ENCODE results near the gene UTP25. TPM values are rescaled to one million over a fixed set of nuclear protein-coding genes. Genes with fewer than 3 reads are reported as not detected.

Gene UTP25
- total and polyA plus RNA-seq, 2 donors (not counting 3 experiments of a cell fraction or from before 2014, with no cell fraction given), result 6.6 to 11.7 TPM

- H3K27ac ChIP-seq (ENCODE audit: insufficient read depth, low read depth, low read length), result no peak overlapping the region
- H3K4me1 ChIP-seq (ENCODE audit: control insufficient read depth, extremely low read depth, insufficient read depth, low read length), result peaks cover 21% of the 10 kb centered on the region
- dilution Hi-C loops (cut with MboI; ENCODE audit: extremely low pct_ligation_motif_present, low sequenced_read_pairs) (no loop called here), intact Hi-C loops (cut with micrococcal nuclease) (no loop called here)
- H3K36me3 ChIP-seq (ENCODE audit: control insufficient read depth in 2 of 2, extremely low read depth in 1 of 2, insufficient read depth in 2 of 2, low read length in 2 of 2), result no peaks in the 10 kb centered on the region
- no peak overlapping the region for H2AFZ ChIP-seq (ENCODE audit: low read depth, low read length)
- H4K20me1 ChIP-seq (replicated peaks; ENCODE audit: control insufficient read depth, extremely low read depth, insufficient read depth, low read length), result no peaks in the 10 kb centered on the region
- FAIRE-seq, result no peak
- no peaks in the 10 kb centered on the region for H3K9me3 ChIP-seq (replicated peaks; ENCODE audit: control insufficient read depth, insufficient read depth, low read length)
- no peak overlapping the region for H3K9ac ChIP-seq (replicated peaks; ENCODE audit: extremely low read depth, insufficient read depth, low read length)
- H3K9me1 ChIP-seq (replicated peaks; ENCODE audit: control insufficient read depth, extremely low read depth, insufficient read depth, low read length), result no peaks in the 10 kb centered on the region
- no TSS peak for BruUV-seq (replicated peaks)
- ChIA-PET CTCF (interaction anchor here (3.8 kb wide), 1 partner anchor 19 kb away, joined by 19 read pairs; no protein-coding TSS in a partner anchor), POLR2A (no interaction called here)
- TF ChIP-seq POLR2AphosphoS5 (IDR thresholded peaks at IDR 0.05; ENCODE audit: insufficient read depth, low read depth, low read length) (no peak), FOS (IDR thresholded peaks at IDR 0.05; ENCODE audit: borderline replicate concordance, insufficient read depth, low read length) (no peak), EZH2 (IDR thresholded peaks at IDR 0.05; ENCODE audit: borderline replicate concordance, low read depth, low read length, severe bottlenecking) (no peak), MYC (IDR thresholded peaks at IDR 0.05; ENCODE audit: low read depth, low read length) (no peak), JUN (IDR thresholded peaks at IDR 0.05; ENCODE audit: borderline replicate concordance, insufficient read depth, insufficient read length, low read depth) (no peak), CTCF (IDR thresholded peaks at IDR 0.05; ENCODE audit: extremely low read depth in 1 of 2, insufficient read depth in 1 of 2, low read depth in 1 of 2, low read length in 2 of 2) (no peak), POLR2A (IDR thresholded peaks at IDR 0.05; ENCODE audit: low read depth, low read length) (no peak), GATA2 (IDR thresholded peaks at IDR 0.05; ENCODE audit: insufficient read depth, insufficient read length, low read depth, low read length) (no peak), MAX (IDR thresholded peaks at IDR 0.05; ENCODE audit: insufficient read depth, insufficient read length) (no peak)
- no peak overlapping the region for H3K4me2 ChIP-seq (ENCODE audit: insufficient read depth, low read length)
- no peaks in the 10 kb centered on the region for H3K27me3 ChIP-seq (ENCODE audit: control insufficient read depth in 2 of 2, insufficient read depth in 2 of 2, low read length in 2 of 2)
- H3K79me2 ChIP-seq (ENCODE audit: control insufficient read depth, insufficient read depth, low read length), result no peaks in the 10 kb centered on the region
- no peak overlapping the region for H3K4me3 ChIP-seq (replicated peaks in 1 of 3; ENCODE audit: insufficient read depth in 1 of 3, low read depth in 1 of 3, low read length in 3 of 3)
- DNase-seq (ENCODE audit: low read depth, low spot score), result no peak
These were observed 66.0 kb downstream of the UTP25 start for GRCh38 chr1:209893751-209894150.

Data from endothelial cell of umbilical vein (primary cell).